ENCODE results near the gene TCAIM. TPM values are rescaled to one million over a fixed set of nuclear protein-coding genes. Genes with fewer than 3 reads are reported as not detected.
"Not testable (repeated sequence)": the region's sequence is repeated elsewhere in the genome, so short reads cannot be mapped to it uniquely, and the experiment has no call there.

Gene TCAIM
- total and polyA plus RNA-seq, 4 donors: 13.3 to 26.0 (median 23.0) TPM

DNA sequence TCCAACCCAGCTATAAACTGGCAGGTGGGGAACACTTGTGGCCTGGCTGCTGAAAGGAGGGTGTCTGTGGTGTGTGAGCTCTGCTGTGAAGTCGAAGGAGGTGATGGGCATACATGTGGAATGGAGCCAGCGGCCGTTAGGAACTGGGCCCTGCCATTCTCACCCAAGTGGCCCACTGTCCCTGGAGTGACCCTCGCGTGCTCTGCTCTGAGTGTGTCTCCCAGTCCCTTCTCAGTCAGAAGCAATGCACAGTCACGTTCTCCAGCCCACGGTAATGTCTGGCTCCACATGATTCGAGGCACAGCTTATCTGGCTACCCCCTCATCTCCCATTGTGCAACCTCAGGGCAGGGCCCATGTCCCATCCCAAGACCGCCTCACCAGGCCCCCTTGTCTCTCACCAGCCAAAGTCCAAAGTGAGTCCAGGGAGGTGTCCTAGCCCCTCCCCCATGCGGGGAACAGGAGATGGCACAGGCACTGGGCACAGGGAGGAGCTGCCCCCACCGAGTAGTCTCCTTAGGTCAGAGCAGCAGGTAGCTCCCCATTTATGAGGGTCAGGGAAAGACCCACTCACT lies 76.0 kb downstream of the TCAIM start:
- ATAC-seq (ENCODE audit: low FRiP score): no peak
- no peak for DNase-seq
- Histone ChIP-seq H3K9me3 (ENCODE audit: control insufficient read depth, low read length) (no peaks in the 10 kb centered on the region), H3K4me1 (ENCODE audit: control insufficient read depth in 1 of 2, insufficient read depth in 2 of 2, low read length in 2 of 2) (no peaks in the 10 kb centered on the region), H3K27ac (ENCODE audit: low read depth in 1 of 2, low read length in 2 of 2) (no peak overlapping the region), H3K36me3 (ENCODE audit: control insufficient read depth in 1 of 2, insufficient read depth in 2 of 2, low read length in 1 of 2) (no peaks in the 10 kb centered on the region), H3K27me3 (ENCODE audit: control insufficient read depth in 1 of 2, insufficient read depth in 2 of 2, low read length in 1 of 2) (no peaks in the 10 kb centered on the region), H3K4me3 (ENCODE audit: low read length in 2 of 2) (no peak overlapping the region)
- WGBS, 2 donors: 84 to 85% methylated on average over 11 of the region's 11 CpGs
- intact Hi-C loops (cut with DNase I): no loop called here

GRCh38 chr3:44415421-44415820 lies 76.9 kb downstream of the TCAIM start:
- H3K27ac ChIP-seq (ENCODE audit: low read depth in 1 of 2, low read length in 2 of 2): no peak overlapping the region
- no peak for ATAC-seq (ENCODE audit: low FRiP score)
- intact Hi-C loops (cut with DNase I): no loop called here
- no peaks in the 10 kb centered on the region for H3K27me3 ChIP-seq (ENCODE audit: control insufficient read depth in 1 of 2, insufficient read depth in 2 of 2, low read length in 1 of 2)
- no peaks in the 10 kb centered on the region for H3K9me3 ChIP-seq (ENCODE audit: control insufficient read depth, low read length)
- 87 to 90% methylated on average over 11 of the region's 11 CpGs for WGBS, 2 donors
- no peak overlapping the region for H3K4me3 ChIP-seq (ENCODE audit: low read length in 2 of 2)
- no peaks in the 10 kb centered on the region for H3K36me3 ChIP-seq (ENCODE audit: control insufficient read depth in 1 of 2, insufficient read depth in 2 of 2, low read length in 1 of 2)
- no peak for DNase-seq
- no peaks in the 10 kb centered on the region for H3K4me1 ChIP-seq (ENCODE audit: control insufficient read depth in 1 of 2, insufficient read depth in 2 of 2, low read length in 2 of 2)

GRCh38 chr3:44416031-44417030 lies 77.8 kb downstream of the TCAIM start:
- WGBS, 2 donors: 91 to 96% methylated on average over 11 of the region's 11 CpGs
- no peaks in the 10 kb centered on the region for H3K4me1 ChIP-seq (ENCODE audit: control insufficient read depth in 1 of 2, insufficient read depth in 2 of 2, low read length in 2 of 2)
- H3K27ac ChIP-seq (ENCODE audit: low read depth in 1 of 2, low read length in 2 of 2): no peak overlapping the region
- intact Hi-C loops (cut with DNase I): no loop called here
- DNase-seq (no peak), ATAC-seq (ENCODE audit: low FRiP score) (no peak)
- no peak overlapping the region for H3K4me3 ChIP-seq (ENCODE audit: low read length in 2 of 2)
- no peaks in the 10 kb centered on the region for H3K9me3 ChIP-seq (ENCODE audit: control insufficient read depth, low read length)
- H3K36me3 ChIP-seq (ENCODE audit: control insufficient read depth in 1 of 2, insufficient read depth in 2 of 2, low read length in 1 of 2): no peaks in the 10 kb centered on the region
- H3K27me3 ChIP-seq (ENCODE audit: control insufficient read depth in 1 of 2, insufficient read depth in 2 of 2, low read length in 1 of 2): no peaks in the 10 kb centered on the region

DNA sequence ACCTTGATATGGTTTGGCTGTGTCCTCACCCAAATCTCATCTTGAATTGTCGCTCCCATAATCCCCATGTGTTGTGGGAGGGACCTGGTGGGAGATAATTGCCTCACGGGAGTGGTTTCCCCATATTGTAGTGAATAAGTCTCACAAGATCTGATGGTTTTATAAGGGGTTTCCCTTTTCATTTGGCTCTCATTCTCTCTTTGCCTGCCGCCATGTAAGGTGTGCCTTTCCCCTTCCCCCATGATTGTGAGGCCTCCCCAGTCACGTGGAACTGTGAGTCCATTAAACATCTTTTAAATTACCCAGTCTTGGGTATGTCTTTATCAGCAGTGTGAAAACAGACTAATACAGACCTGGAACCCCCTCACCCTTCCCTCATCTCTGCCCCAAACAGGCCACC lies 79.6 kb downstream of the TCAIM start:
- WGBS, 2 donors: 90 to 92% methylated on average over 4 of the region's 4 CpGs
- H3K9me3 ChIP-seq (ENCODE audit: control insufficient read depth, low read length); DNase-seq; H3K36me3 ChIP-seq (ENCODE audit: control insufficient read depth in 1 of 2, insufficient read depth in 2 of 2, low read length in 1 of 2); intact Hi-C loops (cut with DNase I); ATAC-seq (ENCODE audit: low FRiP score); H3K4me1 ChIP-seq (ENCODE audit: control insufficient read depth in 1 of 2, insufficient read depth in 2 of 2, low read length in 2 of 2); H3K27ac ChIP-seq (ENCODE audit: low read depth in 1 of 2, low read length in 2 of 2); H3K27me3 ChIP-seq (ENCODE audit: control insufficient read depth in 1 of 2, insufficient read depth in 2 of 2, low read length in 1 of 2); H3K4me3 ChIP-seq (ENCODE audit: low read length in 2 of 2): not testable (repeated sequence)

DNA sequence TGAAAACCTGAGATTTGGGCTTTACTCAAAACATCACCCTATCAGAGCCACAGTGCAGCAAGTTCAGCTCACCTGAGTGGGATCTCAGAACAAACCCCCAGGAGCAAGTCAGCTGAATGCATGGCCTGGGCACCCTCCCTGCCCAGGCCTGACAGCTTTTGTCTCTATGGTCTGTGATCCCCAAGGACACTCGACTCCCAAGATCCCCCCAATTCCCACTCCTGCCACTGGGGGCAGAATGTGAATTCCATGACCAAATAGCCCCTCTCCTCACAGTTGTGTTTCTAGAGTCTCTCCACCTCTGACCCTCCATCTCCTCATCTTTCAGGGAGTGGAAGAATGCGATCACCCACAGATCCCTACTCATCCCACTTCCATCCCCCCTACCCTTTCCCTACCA lies 80.0 kb downstream of the TCAIM start:
- H3K9me3 ChIP-seq (ENCODE audit: control insufficient read depth, low read length): no peaks in the 10 kb centered on the region
- no peaks in the 10 kb centered on the region for H3K27me3 ChIP-seq (ENCODE audit: control insufficient read depth in 1 of 2, insufficient read depth in 2 of 2, low read length in 1 of 2)
- no peak for DNase-seq
- H3K27ac ChIP-seq (ENCODE audit: low read depth in 1 of 2, low read length in 2 of 2): no peak overlapping the region
- WGBS, 2 donors: 77 to 83% methylated on average over 2 of the region's 2 CpGs
- intact Hi-C loops (cut with DNase I): no loop called here
- H3K4me1 ChIP-seq (ENCODE audit: control insufficient read depth in 1 of 2, insufficient read depth in 2 of 2, low read length in 2 of 2): no peaks in the 10 kb centered on the region
- H3K36me3 ChIP-seq (ENCODE audit: control insufficient read depth in 1 of 2, insufficient read depth in 2 of 2, low read length in 1 of 2): no peaks in the 10 kb centered on the region
- H3K4me3 ChIP-seq (ENCODE audit: low read length in 2 of 2): no peak overlapping the region
- no peak for ATAC-seq (ENCODE audit: low FRiP score)

DNA sequence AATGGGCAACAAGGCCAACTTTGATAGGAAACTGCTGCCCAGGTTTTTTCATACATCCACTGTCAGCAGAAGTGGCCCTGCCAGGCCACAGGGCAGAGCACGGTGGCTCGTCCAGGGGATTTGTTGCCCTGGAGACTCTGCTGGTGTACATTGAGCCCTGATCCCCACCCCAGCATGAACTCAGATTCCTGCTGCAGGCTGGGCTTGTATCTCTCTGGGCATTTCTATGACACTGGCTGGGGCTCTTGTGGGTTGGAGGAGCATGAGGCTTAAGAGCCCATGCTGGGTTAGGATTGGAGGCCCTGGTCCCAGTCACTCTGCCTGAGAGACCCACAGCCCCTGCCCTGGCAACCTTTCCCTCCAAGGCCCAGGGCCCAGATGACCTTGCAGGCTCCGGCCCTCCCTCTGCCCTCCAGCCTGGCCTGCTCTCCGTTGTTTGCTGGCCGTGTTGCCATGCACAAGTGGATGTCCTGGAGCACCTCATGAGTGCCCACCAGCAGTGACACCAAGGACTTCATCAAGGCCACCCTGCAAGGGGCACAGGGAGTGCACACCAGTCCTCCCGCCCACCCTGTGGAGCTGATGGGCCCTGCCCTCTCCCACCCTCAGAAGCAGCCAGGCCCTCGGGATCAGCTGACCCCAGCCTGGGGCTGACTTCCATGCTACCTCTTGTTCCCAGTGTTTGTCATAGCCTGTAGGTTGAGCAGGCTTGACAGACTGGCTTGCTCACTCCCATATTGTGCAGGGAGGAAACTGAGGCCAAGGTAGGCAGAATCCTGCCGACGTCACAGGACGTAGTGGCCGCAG lies 80.8 kb downstream of the TCAIM start:
- WGBS, 2 donors: 78 to 79% methylated on average over 11 of the region's 11 CpGs
- Histone ChIP-seq H3K27ac (ENCODE audit: low read depth in 1 of 2, low read length in 2 of 2) (no peak overlapping the region), H3K4me3 (ENCODE audit: low read length in 2 of 2) (no peak overlapping the region), H3K27me3 (ENCODE audit: control insufficient read depth in 1 of 2, insufficient read depth in 2 of 2, low read length in 1 of 2) (no peaks in the 10 kb centered on the region), H3K9me3 (ENCODE audit: control insufficient read depth, low read length) (no peaks in the 10 kb centered on the region), H3K36me3 (ENCODE audit: control insufficient read depth in 1 of 2, insufficient read depth in 2 of 2, low read length in 1 of 2) (no peaks in the 10 kb centered on the region), H3K4me1 (ENCODE audit: control insufficient read depth in 1 of 2, insufficient read depth in 2 of 2, low read length in 2 of 2) (no peaks in the 10 kb centered on the region)
- ATAC-seq (ENCODE audit: low FRiP score) (no peak), DNase-seq (no peak)
- intact Hi-C loops (cut with DNase I): no loop called here

- 86 to 91% methylated on average over 14 of the region's 14 CpGs for WGBS, 2 donors
- no peaks in the 10 kb centered on the region for H3K27me3 ChIP-seq (ENCODE audit: control insufficient read depth in 1 of 2, insufficient read depth in 2 of 2, low read length in 1 of 2)
- H3K27ac ChIP-seq (ENCODE audit: low read depth in 1 of 2, low read length in 2 of 2): no peak overlapping the region
- intact Hi-C loops (cut with DNase I): no loop called here
- ATAC-seq (ENCODE audit: low FRiP score): no peak
- no peak overlapping the region for H3K4me3 ChIP-seq (ENCODE audit: low read length in 2 of 2)
- H3K4me1 ChIP-seq (ENCODE audit: control insufficient read depth in 1 of 2, insufficient read depth in 2 of 2, low read length in 2 of 2): no peaks in the 10 kb centered on the region
- no peak for DNase-seq
- no peaks in the 10 kb centered on the region for H3K9me3 ChIP-seq (ENCODE audit: control insufficient read depth, low read length)
- no peaks in the 10 kb centered on the region for H3K36me3 ChIP-seq (ENCODE audit: control insufficient read depth in 1 of 2, insufficient read depth in 2 of 2, low read length in 1 of 2)
Observed at GRCh38 chr3:44419923-44420650, 81.5 kb downstream of the TCAIM start.

- WGBS, 2 donors: 83% methylated on average over 1 of the region's 1 CpG
- Histone ChIP-seq H3K36me3 (ENCODE audit: control insufficient read depth in 1 of 2, insufficient read depth in 2 of 2, low read length in 1 of 2) (no peaks in the 10 kb centered on the region), H3K4me3 (ENCODE audit: low read length in 2 of 2) (no peak overlapping the region), H3K4me1 (ENCODE audit: control insufficient read depth in 1 of 2, insufficient read depth in 2 of 2, low read length in 2 of 2) (no peaks in the 10 kb centered on the region), H3K27me3 (ENCODE audit: control insufficient read depth in 1 of 2, insufficient read depth in 2 of 2, low read length in 1 of 2) (no peaks in the 10 kb centered on the region), H3K27ac (ENCODE audit: low read depth in 1 of 2, low read length in 2 of 2) (no peak overlapping the region), H3K9me3 (ENCODE audit: control insufficient read depth, low read length) (no peaks in the 10 kb centered on the region)
- ATAC-seq (ENCODE audit: low FRiP score): no peak
- intact Hi-C loops (cut with DNase I): no loop called here
- DNase-seq: no peak
Observed at GRCh38 chr3:44420676-44421075, 82.1 kb downstream of the TCAIM start.
